Heart right ventricle (tissue), 16 donors: Measurements from ENCODE around the gene RPS15. TPM values are rescaled to one million over a fixed set of nuclear protein-coding genes. Genes with fewer than 3 reads are reported as not detected.
A peak's percentile ranks its signal among the peaks of the same experiment; 100 is the strongest.

Experiments used
- ATAC-seq, 8 donors: fragments of 200-7000 bp; cut with Tn5 transposase; one replicate each; pipeline ENCODE4 v1.9.1; 2020; ENCODE audit warnings: mild to moderate bottlenecking in 8 of 8, moderate library complexity in 8 of 8, moderate number of reproducible peaks in 1 of 8
- DNase-seq, 2 donors: peaks; one replicate each; pipeline ENCODE4 v3.0.0-alpha.2; 2020
- H3K27ac ChIP-seq, 10 donors: fragments of 200-600 bp; sonication (generic) in 2 of 10; one replicate each; pipeline versions ENCODE4 v1.5.0 to v1.8.0; 2020 to 2022; ENCODE audit warnings: mild to moderate bottlenecking in 3 of 10
- H3K27me3 ChIP-seq, 7 donors: fragments of 200-600 bp; one replicate each; pipeline ENCODE4 v1.8.0; 2021 to 2022; ENCODE audit warnings: mild to moderate bottlenecking in 2 of 7
- H3K36me3 ChIP-seq, 9 donors: fragments of 200-600 bp; sonication (generic) in 1 of 9; one replicate each; pipeline versions ENCODE4 v1.5.0 to v1.8.0; 2020 to 2022; ENCODE audit warnings: mild to moderate bottlenecking in 2 of 9
- H3K4me1 ChIP-seq, 9 donors: fragments of 200-600 bp; sonication (generic) in 1 of 9; one replicate each; pipeline versions ENCODE4 v1.5.0 to v1.8.0; 2020 to 2022; ENCODE audit warnings: mild to moderate bottlenecking in 4 of 9
- H3K4me3 ChIP-seq, 10 donors: fragments of 200-600 bp; sonication (generic) in 2 of 10; one replicate each; pipeline versions ENCODE4 v1.5.0 to v1.8.0; 2020 to 2022; ENCODE audit warnings: mild to moderate bottlenecking in 7 of 10, moderate library complexity in 2 of 10
- H3K9me3 ChIP-seq, 11 donors: fragments of 200-600 bp in 10 of 11; sonication (generic) in 2 of 11; one replicate each; pipeline versions ENCODE4 v1.5.0 to v1.8.0; 2013 to 2022; ENCODE audit warnings: mild to moderate bottlenecking in 2 of 11, control low read depth in 1 of 11, moderate library complexity in 1 of 11
- CTCF ChIP-seq, 9 donors: fragments of 200-600 bp; sonication (generic) in 2 of 9; IDR thresholded peaks; one replicate each; pipeline versions ENCODE4 v1.5.0 to v1.8.0; 2021 to 2022; ENCODE audit warnings: antibody characterized with exemption in 9 of 9, mild to moderate bottlenecking in 5 of 9, moderate library complexity in 1 of 9
- WGBS, 2 donors: extraction: QIAGEN DNeasy Blood & Tissue Kit; methylation state at CpG; one replicate each; pipeline ENCODE4 v1.1.7; 2013; ENCODE audit warnings: inconsistent platforms in 1 of 2; 5-methylcytosine and 5-hydroxymethylcytosine counted together
- intact Hi-C, 10 donors: fragments of 100-400 bp; cut with DNase I; formaldehyde crosslinking; loops; one replicate each; pipeline versions ENCODE4 v1.11.1 to v1.14.2; 2022
- polyA plus RNA-seq, 2 donors: library from polyadenylated mRNA; stranded (reverse); fragments of 200-250 nt; gene quantifications; one replicate each; pipeline ENCODE4 v1.2.3, GENCODE V29; 2013
- total RNA-seq, 10 donors: library from RNA; stranded (reverse); fragmentation: NEBNext Ultra II Directional in 3 of 10; extraction: Animal tissue kit (Norgen Biotek cat#: 25700) in 3 of 10; gene quantifications; one replicate each; pipeline versions ENCODE4 v1.2.1 to v1.2.4, GENCODE V29; 2021 to 2023
- donor health status: Arrhythmogenic right ventricular cardiomyopathy.
- donor health status: ischemic (EF 13 %, LVEDD 7.1; RV severe dilation, severe dysfunction).
- donor health status: healthy with polysubstance abuse.
- donor health status: DM: no; HTN: yes; CAD: no.
- donor health status: DM: no; HTN: no; CAD: no.
- donor health status: ischemic (EF 25% LVEDD 6.9; RV normal size, moderate dysfunction).
- donor health status: ischemic (EF 25% LVEDD 5.7; RV mildly dilated, moderate dysfunction).
- donor health status: healthy.
- donor health status: DM: yes; HTN: yes; CAD: no.
- donor health status: Ischemic cardiomyopathy.
- donor health status: ischemic (EF 35%, LVEDD 5.7; RV mildly dilated, moderate dysfunction).
- donor health status: nonischemic (EF 11% LVEDD 7.7; RV severe dilation, severe dysfunction).
- donor health status: DM: yes; HTN: yes; CAD: no.
- donor health status: PGD.
- donor health status: ischemic (EF 29% LVEDD 5.4; RV normal size, mild dysfunction).
- donor health status: nonischemic (EF 23%, LVEDD 6.1; RV moderate dilation, normal function).

The RPS15 gene
- total and polyA plus RNA-seq, 12 donors = 480 to 3,724 (median 607) TPM

GRCh38 chr19:1445932-1446712, 7.9 kb downstream of the RPS15 start:
- 1 to 2% methylated on average over 73 to 98 of the region's 99 CpGs for WGBS, 2 donors
- Histone ChIP-seq H3K9me3 (no peaks in the 10 kb centered on the region), H3K36me3 (peaks cover 0 to 25% (median 11%) of the 10 kb centered on the region in 9 donors), H3K27me3 (peaks cover 33 to 63% (median 58%) of the 10 kb centered on the region in 7 donors), H3K4me1 (peaks cover 8 to 26% (median 24%) of the 10 kb centered on the region in 9 donors), H3K27ac (no peak overlapping the region), H3K4me3 (peak overlapping the region in 9 of 10 donors; percentile 5 to 57 (median 47))
- intact Hi-C loops = loop anchor here in 2 of 10 donors (10.0 kb wide), 1 partner anchor 69 kb away; the partner anchor contains the start of gene ADAMTSL5 (in 2 of the 2)
- no peak for TF ChIP-seq CTCF (IDR thresholded peaks at IDR 0.05)
- ATAC-seq (peak in 1 of 8 donors; percentile 17), DNase-seq (no peak)

- ATAC-seq (no peak), DNase-seq (no peak)
- Histone ChIP-seq H3K27me3 (peaks cover 37 to 71% (median 66%) of the 10 kb centered on the region in 7 donors), H3K36me3 (peaks cover 0 to 17% (median 3%) of the 10 kb centered on the region in 9 donors), H3K27ac (no peak overlapping the region), H3K4me1 (peaks cover 8 to 26% (median 23%) of the 10 kb centered on the region in 9 donors), H3K4me3 (peak overlapping the region in 6 of 10 donors; percentile 5 to 49 (median 47)), H3K9me3 (no peaks in the 10 kb centered on the region)
- no peak for TF ChIP-seq CTCF (IDR thresholded peaks at IDR 0.05)
- intact Hi-C loops = loop anchor here in 2 of 10 donors (10.0 kb wide), 1 partner anchor 68 kb away; the partner anchor contains the start of gene ADAMTSL5 (in 2 of the 2)
- 2 to 4% methylated on average over 58 to 63 of the region's 63 CpGs for WGBS, 2 donors
Measured at GRCh38 chr19:1446713-1447481, 8.7 kb downstream of the RPS15 start.

- Histone ChIP-seq H3K9me3 (no peaks in the 10 kb centered on the region), H3K27me3 (peaks cover 43 to 77% (median 72%) of the 10 kb centered on the region in 7 donors), H3K36me3 (peaks cover 0 to 11% (median 0%) of the 10 kb centered on the region in 9 donors), H3K4me3 (no peak overlapping the region), H3K27ac (no peak overlapping the region), H3K4me1 (peaks cover 8 to 26% (median 23%) of the 10 kb centered on the region in 9 donors)
- WGBS, 2 donors = 28 to 35% methylated on average over 4 of the region's 4 CpGs
- intact Hi-C loops = loop anchor here in 2 of 10 donors (10.0 kb wide), 1 partner anchor 67 kb away; the partner anchor contains the start of gene ADAMTSL5 (in 2 of the 2)
- no peak for TF ChIP-seq CTCF (IDR thresholded peaks at IDR 0.05)
- ATAC-seq (no peak), DNase-seq (no peak)
Measured at GRCh38 chr19:1447504-1447903, 9.3 kb downstream of the RPS15 start.

- 83 to 85% methylated on average over 9 of the region's 9 CpGs for WGBS, 2 donors
- ATAC-seq (no peak), DNase-seq (no peak)
- intact Hi-C loops = loop anchor here in 2 of 10 donors (10.0 kb wide), 1 partner anchor 67 kb away; the partner anchor contains the start of gene ADAMTSL5 (in 2 of the 2)
- H3K4me3 ChIP-seq = no peak overlapping the region
- H3K27me3 ChIP-seq = peaks cover 48 to 82% (median 76%) of the 10 kb centered on the region in 7 donors
- H3K9me3 ChIP-seq = no peaks in the 10 kb centered on the region
- H3K4me1 ChIP-seq = peaks cover 8 to 30% (median 25%) of the 10 kb centered on the region in 9 donors
- H3K36me3 ChIP-seq = peaks cover 0 to 6% (median 0%) of the 10 kb centered on the region in 9 donors
- TF ChIP-seq CTCF (IDR thresholded peaks at IDR 0.05) = no peak
- H3K27ac ChIP-seq = no peak overlapping the region
Measured at GRCh38 chr19:1447944-1448343, 9.7 kb downstream of the RPS15 start.
